LNCAP (cell line): ENCODE measurements around the gene COL18A1.

ENCODE experiments used
- TF ChIP-seq, protein P1 (sequence below): fragments of 450-650 bp; IDR thresholded peaks from 2 replicates; pipeline ENCODE4 v1.5.1; 2017; ENCODE audit warnings: mild to moderate bottlenecking

The COL18A1 gene

GRCh38 chr21:45449658-45450422, 44.9 kb downstream of the COL18A1 start:
- TF ChIP-seq, protein P1, sequence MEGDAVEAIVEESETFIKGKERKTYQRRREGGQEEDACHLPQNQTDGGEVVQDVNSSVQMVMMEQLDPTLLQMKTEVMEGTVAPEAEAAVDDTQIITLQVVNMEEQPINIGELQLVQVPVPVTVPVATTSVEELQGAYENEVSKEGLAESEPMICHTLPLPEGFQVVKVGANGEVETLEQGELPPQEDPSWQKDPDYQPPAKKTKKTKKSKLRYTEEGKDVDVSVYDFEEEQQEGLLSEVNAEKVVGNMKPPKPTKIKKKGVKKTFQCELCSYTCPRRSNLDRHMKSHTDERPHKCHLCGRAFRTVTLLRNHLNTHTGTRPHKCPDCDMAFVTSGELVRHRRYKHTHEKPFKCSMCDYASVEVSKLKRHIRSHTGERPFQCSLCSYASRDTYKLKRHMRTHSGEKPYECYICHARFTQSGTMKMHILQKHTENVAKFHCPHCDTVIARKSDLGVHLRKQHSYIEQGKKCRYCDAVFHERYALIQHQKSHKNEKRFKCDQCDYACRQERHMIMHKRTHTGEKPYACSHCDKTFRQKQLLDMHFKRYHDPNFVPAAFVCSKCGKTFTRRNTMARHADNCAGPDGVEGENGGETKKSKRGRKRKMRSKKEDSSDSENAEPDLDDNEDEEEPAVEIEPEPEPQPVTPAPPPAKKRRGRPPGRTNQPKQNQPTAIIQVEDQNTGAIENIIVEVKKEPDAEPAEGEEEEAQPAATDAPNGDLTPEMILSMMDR = no peak

DNA sequence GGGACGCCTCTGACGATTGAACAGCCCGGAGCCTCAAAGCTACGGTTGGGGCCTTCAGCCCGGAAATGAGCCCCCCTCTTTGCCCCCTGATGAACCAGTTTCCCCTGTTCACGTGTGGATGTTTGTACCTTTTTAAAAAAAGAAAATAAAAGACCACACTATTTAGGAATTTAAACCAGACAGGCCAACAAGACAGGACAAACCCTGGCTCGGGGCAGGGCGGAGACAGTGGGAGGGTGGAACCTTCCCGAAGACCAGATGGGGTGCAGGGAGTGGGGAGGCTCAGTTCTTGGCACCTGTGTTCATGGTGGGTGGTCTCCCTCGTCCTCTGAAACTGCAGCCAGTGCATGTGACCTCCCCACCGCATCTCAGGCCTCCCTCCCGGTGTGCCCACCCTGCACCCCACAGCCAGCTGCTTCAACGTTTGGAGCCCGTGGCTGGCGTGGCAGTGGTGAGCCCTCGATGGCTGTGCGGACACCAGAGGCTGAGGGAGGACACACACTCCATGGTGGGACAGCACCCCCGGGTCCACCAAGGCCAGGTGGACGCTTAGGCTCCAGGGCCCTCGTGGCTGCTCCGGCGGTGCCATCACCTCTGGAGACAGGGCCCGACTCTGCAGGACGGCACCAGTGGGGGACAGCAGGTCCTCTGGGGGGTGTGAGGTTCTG, 45.6 kb downstream of the COL18A1 start:
- TF ChIP-seq, protein P1 = no peak

- TF ChIP-seq, protein P1 = no peak
These were observed 46.3 kb downstream of the COL18A1 start for GRCh38 chr21:45451091-45451740.

- TF ChIP-seq, protein P1 = no peak
These were observed 46.8 kb downstream of the COL18A1 start for GRCh38 chr21:45451771-45452182.

DNA sequence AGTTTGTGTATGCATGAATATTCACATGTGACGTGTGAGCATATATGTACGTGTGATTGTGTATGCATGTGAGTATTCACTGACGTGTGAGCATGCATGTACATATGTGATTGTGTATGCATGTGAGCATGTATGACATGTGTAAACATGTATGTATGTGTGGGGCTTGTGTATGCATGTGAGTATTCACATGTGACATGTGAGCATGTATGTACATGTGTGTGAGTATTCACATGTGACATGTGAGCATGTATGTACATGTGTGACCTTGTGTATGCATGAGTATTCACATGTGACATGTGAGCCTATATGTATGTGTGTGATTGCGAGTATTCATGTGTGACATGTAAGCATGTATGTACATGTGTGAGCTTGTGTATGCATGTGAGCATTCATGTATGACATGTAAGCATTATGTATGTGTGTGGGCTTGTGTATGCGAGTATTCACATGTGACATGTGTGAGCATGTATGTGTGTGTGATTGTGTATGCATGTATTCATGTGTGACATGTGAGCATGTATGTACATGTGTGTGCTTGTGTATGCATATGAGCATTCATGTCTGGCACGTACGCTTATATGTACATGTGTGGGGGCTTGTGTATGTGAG, 47.8 kb downstream of the COL18A1 start:
- TF ChIP-seq, protein P1 = no peak

GRCh38 chr21:45453308-45453950, 48.5 kb downstream of the COL18A1 start:
- TF ChIP-seq, protein P1 = no peak
